Keratinocyte (primary cell): ENCODE measurements around the gene KIAA1958. TPM values are rescaled to one million over a fixed set of nuclear protein-coding genes. Genes with fewer than 3 reads are reported as not detected.

Experiments used
- DNase-seq: peaks from one replicate; pipeline ENCODE4 v3.0.0-alpha.2; 2011; ENCODE audit warnings: low read depth, missing footprints, low spot score
- FAIRE-seq: peaks from 2 replicates; lab custom pipeline; 2011; peaks lifted over from hg19 to GRCh38; lab: Jason Lieb, UNC
- H2AFZ ChIP-seq: 2 replicates; pipeline ENCODE4 v1.6.0; 2012; ENCODE audit warnings: low read length, control low read depth, inconsistent platforms; ENCODE audit not compliant: control insufficient read depth
- H3K27ac ChIP-seq: 2 replicates; pipeline ENCODE4 v1.5.1; 2011; ENCODE audit warnings: low read length; ENCODE audit not compliant: control insufficient read depth, insufficient read depth
- H3K27me3 ChIP-seq: 3 replicates; pipeline ENCODE4 v1.6.0; 2011; ENCODE audit warnings: low read length; ENCODE audit not compliant: control insufficient read depth, insufficient read depth; ENCODE audit errors: extremely low read depth
- H3K36me3 ChIP-seq, 2 experiments: 2 replicates in 1 of 2; 3 replicates in 1 of 2; pipeline ENCODE4 v1.5.1; 2011; ENCODE audit warnings: low read length in 2 of 2, mild to moderate bottlenecking in 1 of 2; ENCODE audit not compliant: control insufficient read depth in 2 of 2, insufficient read depth in 2 of 2; ENCODE audit errors: extremely low read depth in 1 of 2
- H3K4me1 ChIP-seq: 3 replicates; pipeline ENCODE4 v1.5.1; 2011; ENCODE audit warnings: low read length; ENCODE audit not compliant: control insufficient read depth, insufficient read depth; ENCODE audit errors: extremely low read depth
- H3K4me2 ChIP-seq: 3 replicates; pipeline ENCODE4 v1.6.0; 2011; ENCODE audit warnings: low read depth, low read length; ENCODE audit not compliant: control insufficient read depth, insufficient read depth; ENCODE audit errors: extremely low read depth
- H3K4me3 ChIP-seq, 3 experiments: fragments of 200-600 bp in 1 of 3; sonication (generic) in 1 of 3; 2 replicates in 2 of 3; 3 replicates in 1 of 3; pipeline ENCODE4 v1.5.1; 2011 to 2016; ENCODE audit warnings: low read length in 3 of 3, mild to moderate bottlenecking in 3 of 3, control low read depth in 2 of 3, inconsistent platforms in 1 of 3, low read depth in 1 of 3, mixed read lengths in 1 of 3, mixed run types in 1 of 3, moderate library complexity in 1 of 3; ENCODE audit not compliant: control insufficient read depth in 2 of 3, insufficient read depth in 2 of 3; ENCODE audit errors: extremely low read depth in 1 of 3
- H3K79me2 ChIP-seq: 2 replicates; pipeline ENCODE4 v1.6.0; 2012; ENCODE audit warnings: low read length; ENCODE audit not compliant: control insufficient read depth, insufficient read depth
- H3K9ac ChIP-seq: 3 replicates; pipeline ENCODE4 v1.6.0; 2011; ENCODE audit warnings: low read length; ENCODE audit not compliant: control insufficient read depth, insufficient read depth; ENCODE audit errors: extremely low read depth
- H3K9me1 ChIP-seq: 3 replicates; pipeline ENCODE4 v1.6.0; 2011; ENCODE audit warnings: low read length; ENCODE audit not compliant: control insufficient read depth, insufficient read depth; ENCODE audit errors: extremely low read depth
- H3K9me3 ChIP-seq: 2 replicates; pipeline ENCODE4 v1.5.1; 2012; ENCODE audit warnings: low read depth, low read length; ENCODE audit not compliant: control insufficient read depth
- H4K20me1 ChIP-seq: 3 replicates; pipeline ENCODE4 v1.6.0; 2011; ENCODE audit warnings: low read length; ENCODE audit not compliant: control insufficient read depth, insufficient read depth; ENCODE audit errors: extremely low read depth
- CTCF ChIP-seq, 3 experiments: IDR thresholded peaks in 1 of 3; conservative IDR thresholded peaks in 1 of 3; optimal IDR thresholded peaks in 1 of 3; 2 replicates in 2 of 3; 3 replicates in 1 of 3; pipeline versions ENCODE3 to v1.5.1; 2011; ENCODE audit warnings: low read length in 3 of 3, mild to moderate bottlenecking in 3 of 3, moderate library complexity in 2 of 3, control low read depth in 1 of 3, inconsistent platforms in 1 of 3; ENCODE audit not compliant: insufficient read depth in 2 of 3; ENCODE audit errors: extremely low read depth in 1 of 3
- EZH2 ChIP-seq: IDR thresholded peaks from one replicate; pipeline ENCODE4 v1.6.1; 2012; ENCODE audit warnings: inconsistent platforms, mild to moderate bottlenecking, low read length, moderate library complexity
- dilution Hi-C: fragments of 300-500 bp; cut with MboI; formaldehyde crosslinking; loops from one replicate; pipeline ENCODE4 v1.7.0; 2020; ENCODE audit warnings: low sequenced_read_pairs; ENCODE audit not compliant: extremely low pct_ligation_motif_present
- polyA plus RNA-seq, 5 experiments: library from polyadenylated mRNA; depleted of rRNA in 3 of 5; stranded (reverse) in 3 of 5; stranded (forward) in 1 of 5; unstranded in 1 of 5; fragments of >200 nt; gene quantifications; 1 replicate in 1 of 5; 2 replicates in 3 of 5; 3 replicates in 1 of 5; pipeline versions ENCODE4 v1.2.1 to v1.2.3, GENCODE V29; 2011 to 2012; ENCODE audit warnings: missing spikeins in 2 of 5, low read depth in 1 of 5, low replicate concordance in 1 of 5

KIAA1958 gene
- polyA plus RNA-seq, 1 donor (not counting 4 experiments of a cell fraction or from before 2014, with no cell fraction given) = 0.84 TPM

GRCh38 chr9:112703304-112703703 is 216.7 kb downstream of the KIAA1958 start:
- Histone ChIP-seq H3K36me3 (no peaks in the 10 kb centered on the region), H3K27me3 (no peaks in the 10 kb centered on the region), H3K4me1 (no peaks in the 10 kb centered on the region), H3K79me2 (no peaks in the 10 kb centered on the region), H3K9me3 (no peaks in the 10 kb centered on the region), H2AFZ (no peak overlapping the region), H4K20me1 (no peaks in the 10 kb centered on the region), H3K27ac (no peak overlapping the region), H3K4me2 (no peak overlapping the region), H3K4me3 (no peak overlapping the region), H3K9ac (no peak overlapping the region), H3K9me1 (no peaks in the 10 kb centered on the region)
- dilution Hi-C loops = no loop called here
- FAIRE-seq (no peak), DNase-seq (no peak)
- TF ChIP-seq EZH2 = no peak
- no peak for TF ChIP-seq CTCF (optimal IDR thresholded peaks at IDR 0.05 in 1 of 3, IDR thresholded peaks at IDR 0.05 in 1 of 3, conservative IDR thresholded peaks at IDR 0.05 in 1 of 3; ENCODE audit: extremely low read depth in 1 of 3, insufficient read depth in 2 of 3, low read length in 3 of 3)

- H3K4me1 ChIP-seq = no peaks in the 10 kb centered on the region
- no peaks in the 10 kb centered on the region for H3K9me3 ChIP-seq
- dilution Hi-C loops = no loop called here
- H3K4me2 ChIP-seq = no peak overlapping the region
- TF ChIP-seq EZH2 = no peak
- TF ChIP-seq CTCF (optimal IDR thresholded peaks at IDR 0.05 in 1 of 3, IDR thresholded peaks at IDR 0.05 in 1 of 3, conservative IDR thresholded peaks at IDR 0.05 in 1 of 3; ENCODE audit: extremely low read depth in 1 of 3, insufficient read depth in 2 of 3, low read length in 3 of 3) = peak; percentile 53 to 66 (median 58)
- no peak overlapping the region for H3K4me3 ChIP-seq
- no peak overlapping the region for H3K9ac ChIP-seq
- DNase-seq (peak; percentile 23), FAIRE-seq (peak; percentile 94)
- H3K79me2 ChIP-seq = no peaks in the 10 kb centered on the region
- H2AFZ ChIP-seq = no peak overlapping the region
- H3K9me1 ChIP-seq = no peaks in the 10 kb centered on the region
- no peaks in the 10 kb centered on the region for H3K27me3 ChIP-seq
- no peaks in the 10 kb centered on the region for H4K20me1 ChIP-seq
- peaks cover 0 to 2% of the 10 kb centered on the region in 2 experiments for H3K36me3 ChIP-seq
- no peak overlapping the region for H3K27ac ChIP-seq
Observed at GRCh38 chr9:112705768-112706427, 219.3 kb downstream of the KIAA1958 start.
